ENCODE results near the gene TUT1.

The TUT1 gene

GRCh38 chr11:62536301-62536957 is 54.9 kb downstream of the TUT1 start:
- DNase-seq (ENCODE audit: low read depth): no peak

GRCh38 chr11:62535802-62536201 is 55.5 kb downstream of the TUT1 start:
- DNase-seq (ENCODE audit: low read depth): peak; percentile 54
- no peak for TF ChIP-seq CTCF (conservative IDR thresholded peaks at IDR 0.05; ENCODE audit: control insufficient read depth, insufficient read depth, low read depth, low read length)
- H3K4me3 ChIP-seq (ENCODE audit: control insufficient read depth, low read depth, low read length): no peak overlapping the region

More at GRCh38 chr11:62536301-62536957, 54.9 kb downstream of the TUT1 start:
- H3K4me3 ChIP-seq (ENCODE audit: control insufficient read depth, low read depth, low read length): no peak overlapping the region
- no peak for TF ChIP-seq CTCF (conservative IDR thresholded peaks at IDR 0.05; ENCODE audit: control insufficient read depth, insufficient read depth, low read depth, low read length)

DNA sequence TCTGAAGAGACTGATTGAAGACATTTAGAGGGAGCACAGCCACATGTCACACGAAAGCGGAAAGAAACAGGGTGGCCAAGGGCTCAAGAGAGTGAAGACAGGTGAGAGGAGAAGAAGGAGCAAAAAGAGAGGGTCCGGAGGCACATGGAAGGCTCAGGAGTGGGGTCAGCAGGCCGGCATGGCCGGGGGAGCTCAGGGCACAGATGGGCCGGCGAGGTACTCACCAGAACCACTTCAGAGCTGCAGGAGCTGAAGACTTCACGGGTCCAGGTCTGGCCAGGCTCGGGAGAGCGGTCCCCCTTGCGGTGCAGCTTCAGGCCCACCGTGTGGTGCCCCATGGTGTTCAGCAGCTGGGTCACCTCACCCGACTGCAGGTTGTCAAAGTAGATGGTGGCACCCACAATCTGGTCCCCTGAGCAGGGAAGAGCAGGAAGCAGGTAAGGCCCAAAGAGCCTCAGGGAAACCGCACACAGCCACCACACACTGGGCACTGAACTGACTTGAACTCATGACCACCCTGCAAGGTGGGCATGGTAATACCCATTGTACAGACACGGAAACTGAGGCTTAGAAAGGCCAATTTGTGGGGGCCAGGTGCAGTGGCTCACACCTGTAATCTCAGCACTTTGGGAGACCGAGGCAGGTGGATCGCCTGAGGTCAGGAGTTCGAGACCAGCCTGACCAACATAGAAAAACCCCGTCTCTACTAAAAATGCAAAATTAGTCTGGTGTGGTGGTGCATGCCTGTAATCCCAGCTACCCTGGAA is 56.4 kb downstream of the TUT1 start:
- DNase-seq (ENCODE audit: low read depth): no peak
- no peak for TF ChIP-seq CTCF (conservative IDR thresholded peaks at IDR 0.05; ENCODE audit: control insufficient read depth, insufficient read depth, low read depth, low read length)
- no peak overlapping the region for H3K4me3 ChIP-seq (ENCODE audit: control insufficient read depth, low read depth, low read length)

GRCh38 chr11:62532096-62532495 is 59.2 kb downstream of the TUT1 start:
- no peak for TF ChIP-seq CTCF (conservative IDR thresholded peaks at IDR 0.05; ENCODE audit: control insufficient read depth, insufficient read depth, low read depth, low read length)

More at GRCh38 chr11:62532096-62532495, 59.2 kb downstream of the TUT1 start:
- no peak for DNase-seq (ENCODE audit: low read depth)
- H3K4me3 ChIP-seq (ENCODE audit: control insufficient read depth, low read depth, low read length): no peak overlapping the region
